Measurements from ENCODE around the gene SLC15A3.
"Not testable (repeated sequence)": the region's sequence is repeated elsewhere in the genome, so short reads cannot be mapped to it uniquely, and the experiment has no call there.

Gene SLC15A3

DNA sequence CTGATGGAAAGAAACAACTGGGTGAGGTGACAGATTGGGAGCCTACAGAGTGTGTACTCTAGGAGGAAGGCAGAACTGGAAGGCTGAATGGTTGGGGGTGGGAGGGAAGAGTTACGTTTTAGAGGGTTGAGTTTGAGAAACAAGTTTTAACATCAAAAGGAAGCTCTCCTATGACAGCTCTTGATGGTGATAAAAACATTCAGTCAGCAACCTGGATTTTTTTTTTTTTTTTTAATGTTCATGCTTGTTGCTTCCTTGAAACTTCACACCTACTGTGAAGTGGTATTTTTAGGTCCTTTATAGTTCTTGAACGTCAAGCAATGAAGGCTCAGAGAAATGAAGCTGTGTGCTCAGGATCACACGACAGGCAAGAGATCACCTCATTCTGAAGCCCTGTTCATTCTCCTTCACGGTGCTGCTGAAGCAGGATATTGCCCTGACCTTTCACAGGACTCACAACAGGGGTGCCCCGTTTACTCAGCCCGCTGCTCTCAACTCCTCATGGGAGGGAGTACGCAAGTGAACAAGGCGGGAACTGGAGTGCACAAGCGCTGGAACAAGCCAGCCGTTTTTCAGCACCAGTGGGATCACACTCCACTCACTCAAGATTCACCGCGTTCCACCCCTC, 39.6 kb downstream of the SLC15A3 start:
- Histone ChIP-seq H3K4me2 (ENCODE audit: low read depth, low read length, poor library complexity, severe bottlenecking) (no peak overlapping the region), H2AFZ (ENCODE audit: low read depth, low read length, severe bottlenecking) (no peak overlapping the region), H3K9me2 (replicated peaks; ENCODE audit: insufficient read depth, low read length) (no peaks in the 10 kb centered on the region), H3K27ac (ENCODE audit: low read depth, low read length) (no peak overlapping the region), H3K9me3 (ENCODE audit: insufficient read depth, low read length) (no peaks in the 10 kb centered on the region), H3K36me3 (ENCODE audit: low read length) (no peaks in the 10 kb centered on the region), H3K79me2 (ENCODE audit: insufficient read depth, low read length) (peaks cover 18% of the 10 kb centered on the region), H3K4me3 (ENCODE audit: insufficient read depth, low read length, poor library complexity, severe bottlenecking) (no peak overlapping the region), H3K9ac (ENCODE audit: low read length) (no peak overlapping the region), H3K27me3 (ENCODE audit: low read length) (no peaks in the 10 kb centered on the region), H3F3A (ENCODE audit: insufficient read depth) (peaks cover 10% of the 10 kb centered on the region), H4K20me1 (ENCODE audit: low read depth, low read length) (no peaks in the 10 kb centered on the region)
- TF ChIP-seq EZH2phosphoT487 (conservative IDR thresholded peaks at IDR 0.05; ENCODE audit: low read length), result no peak
- TF ChIP-seq, protein P1, sequence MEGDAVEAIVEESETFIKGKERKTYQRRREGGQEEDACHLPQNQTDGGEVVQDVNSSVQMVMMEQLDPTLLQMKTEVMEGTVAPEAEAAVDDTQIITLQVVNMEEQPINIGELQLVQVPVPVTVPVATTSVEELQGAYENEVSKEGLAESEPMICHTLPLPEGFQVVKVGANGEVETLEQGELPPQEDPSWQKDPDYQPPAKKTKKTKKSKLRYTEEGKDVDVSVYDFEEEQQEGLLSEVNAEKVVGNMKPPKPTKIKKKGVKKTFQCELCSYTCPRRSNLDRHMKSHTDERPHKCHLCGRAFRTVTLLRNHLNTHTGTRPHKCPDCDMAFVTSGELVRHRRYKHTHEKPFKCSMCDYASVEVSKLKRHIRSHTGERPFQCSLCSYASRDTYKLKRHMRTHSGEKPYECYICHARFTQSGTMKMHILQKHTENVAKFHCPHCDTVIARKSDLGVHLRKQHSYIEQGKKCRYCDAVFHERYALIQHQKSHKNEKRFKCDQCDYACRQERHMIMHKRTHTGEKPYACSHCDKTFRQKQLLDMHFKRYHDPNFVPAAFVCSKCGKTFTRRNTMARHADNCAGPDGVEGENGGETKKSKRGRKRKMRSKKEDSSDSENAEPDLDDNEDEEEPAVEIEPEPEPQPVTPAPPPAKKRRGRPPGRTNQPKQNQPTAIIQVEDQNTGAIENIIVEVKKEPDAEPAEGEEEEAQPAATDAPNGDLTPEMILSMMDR (IDR thresholded peaks at IDR 0.05; ENCODE audit: insufficient read depth, low read length, poor library complexity, severe bottlenecking), result no peak

DNA sequence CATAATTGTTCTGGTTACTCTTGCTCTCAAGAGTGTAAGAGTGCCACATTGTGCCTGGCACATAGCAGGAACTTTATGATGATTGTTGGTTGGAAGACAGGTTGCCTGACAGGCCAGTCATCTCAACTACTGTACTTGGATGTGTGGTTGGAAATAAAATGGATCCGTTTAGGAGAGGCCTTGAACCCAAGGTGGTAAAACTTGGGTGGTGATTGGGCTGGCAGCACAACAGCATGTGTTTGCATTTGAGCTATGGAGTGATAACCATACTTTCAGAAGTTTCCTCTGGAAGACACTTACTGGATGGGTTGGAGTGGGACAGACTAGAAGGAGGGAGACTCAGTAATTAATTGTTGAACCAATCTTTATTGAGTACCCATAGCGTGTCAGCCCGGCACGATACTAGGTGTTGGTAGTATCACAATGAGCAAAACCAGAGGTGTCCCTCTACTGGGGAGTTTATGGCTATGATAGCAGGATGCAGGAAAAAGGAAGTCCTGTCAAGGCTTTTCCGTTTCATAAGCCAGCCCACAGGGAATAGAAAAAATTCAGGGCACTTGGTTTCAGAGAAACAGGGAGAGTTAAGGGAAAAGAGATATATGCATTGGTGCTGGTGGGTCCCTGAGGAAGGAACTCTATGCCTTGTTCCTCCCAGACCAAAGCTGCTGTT, 41.1 kb downstream of the SLC15A3 start:
- H4K20me1 ChIP-seq (ENCODE audit: low read depth, low read length), result no peaks in the 10 kb centered on the region
- H3K9ac ChIP-seq (ENCODE audit: low read length), result no peak overlapping the region
- H3K4me3 ChIP-seq (ENCODE audit: insufficient read depth, low read length, poor library complexity, severe bottlenecking), result no peak overlapping the region
- no peak overlapping the region for H2AFZ ChIP-seq (ENCODE audit: low read depth, low read length, severe bottlenecking)
- H3K79me2 ChIP-seq (ENCODE audit: insufficient read depth, low read length), result peaks cover 7% of the 10 kb centered on the region
- H3K4me2 ChIP-seq (ENCODE audit: low read depth, low read length, poor library complexity, severe bottlenecking), result no peak overlapping the region
- no peaks in the 10 kb centered on the region for H3K36me3 ChIP-seq (ENCODE audit: low read length)
- TF ChIP-seq, protein P1 (IDR thresholded peaks at IDR 0.05; ENCODE audit: insufficient read depth, low read length, poor library complexity, severe bottlenecking), result no peak
- TF ChIP-seq EZH2phosphoT487 (conservative IDR thresholded peaks at IDR 0.05; ENCODE audit: low read length), result no peak
- H3K27ac ChIP-seq (ENCODE audit: low read depth, low read length), result no peak overlapping the region
- no peaks in the 10 kb centered on the region for H3K9me3 ChIP-seq (ENCODE audit: insufficient read depth, low read length)
- H3K9me2 ChIP-seq (replicated peaks; ENCODE audit: insufficient read depth, low read length), result no peaks in the 10 kb centered on the region
- H3F3A ChIP-seq (ENCODE audit: insufficient read depth), result peaks cover 8% of the 10 kb centered on the region
- H3K27me3 ChIP-seq (ENCODE audit: low read length), result no peaks in the 10 kb centered on the region

GRCh38 chr11:60910281-60910687, 41.7 kb downstream of the SLC15A3 start:
- H3K9me3 ChIP-seq (ENCODE audit: insufficient read depth, low read length), result no peaks in the 10 kb centered on the region
- H3K9me2 ChIP-seq (replicated peaks; ENCODE audit: insufficient read depth, low read length), result no peaks in the 10 kb centered on the region
- H4K20me1 ChIP-seq (ENCODE audit: low read depth, low read length), result 0 out of 2 replicates have a peak, but pooled peaks cover under 1% of the 10 kb centered on the region
- H3K36me3 ChIP-seq (ENCODE audit: low read length), result no peaks in the 10 kb centered on the region
- H3K27me3 ChIP-seq (ENCODE audit: low read length), result no peaks in the 10 kb centered on the region
- H3K4me2 ChIP-seq (ENCODE audit: low read depth, low read length, poor library complexity, severe bottlenecking), result no peak overlapping the region
- no peak overlapping the region for H3K27ac ChIP-seq (ENCODE audit: low read depth, low read length)
- H3K9ac ChIP-seq (ENCODE audit: low read length), result no peak overlapping the region
- no peak overlapping the region for H3K4me3 ChIP-seq (ENCODE audit: insufficient read depth, low read length, poor library complexity, severe bottlenecking)
- peaks cover 10% of the 10 kb centered on the region for H3K79me2 ChIP-seq (ENCODE audit: insufficient read depth, low read length)
- no peak overlapping the region for H2AFZ ChIP-seq (ENCODE audit: low read depth, low read length, severe bottlenecking)
- peaks cover 5% of the 10 kb centered on the region; the same call in 1 of the 2 replicates for H3F3A ChIP-seq (ENCODE audit: insufficient read depth)
- TF ChIP-seq, protein P1 (IDR thresholded peaks at IDR 0.05; ENCODE audit: insufficient read depth, low read length, poor library complexity, severe bottlenecking), result no peak
- no peak for TF ChIP-seq EZH2phosphoT487 (conservative IDR thresholded peaks at IDR 0.05; ENCODE audit: low read length)

GRCh38 chr11:60909680-60910280, 42.2 kb downstream of the SLC15A3 start:
- peaks cover 15% of the 10 kb centered on the region for H3K79me2 ChIP-seq (ENCODE audit: insufficient read depth, low read length)
- H3K36me3 ChIP-seq (ENCODE audit: low read length); H3K27me3 ChIP-seq (ENCODE audit: low read length); H3K4me3 ChIP-seq (ENCODE audit: insufficient read depth, low read length, poor library complexity, severe bottlenecking); H3K9me2 ChIP-seq (replicated peaks; ENCODE audit: insufficient read depth, low read length); H3K9ac ChIP-seq (ENCODE audit: low read length); H2AFZ ChIP-seq (ENCODE audit: low read depth, low read length, severe bottlenecking); H3F3A ChIP-seq (ENCODE audit: insufficient read depth); H4K20me1 ChIP-seq (ENCODE audit: low read depth, low read length); H3K27ac ChIP-seq (ENCODE audit: low read depth, low read length); H3K9me3 ChIP-seq (ENCODE audit: insufficient read depth, low read length); H3K4me2 ChIP-seq (ENCODE audit: low read depth, low read length, poor library complexity, severe bottlenecking): not testable (repeated sequence)
